CD4-positive, alpha-beta T cell (primary cell): ENCODE data around the gene MSMP. TPM values are rescaled to one million over a fixed set of nuclear protein-coding genes. Genes with fewer than 3 reads are reported as not detected.

Experiments
- ATAC-seq: fragments of 200-7000 bp; cut with Tn5 transposase; one replicate; pipeline ENCODE4 v1.10.0; 2022; ENCODE audit warnings: mild to moderate bottlenecking; ENCODE audit not compliant: poor library complexity
- CTCF ChIA-PET: fragments of 350-600 bp; sonication (Branson Sonifier 250); formaldehyde crosslinking; loops from one replicate; lab custom pipeline; 2021; ENCODE audit warnings: antibody characterized with exemption, inconsistent platforms; lab: Charles Lee
- POLR2A ChIA-PET: fragments of 350-600 bp; sonication (Branson Sonifier 250); formaldehyde crosslinking; loops from one replicate; lab custom pipeline; 2021; ENCODE audit warnings: antibody characterized with exemption, inconsistent platforms; lab: Charles Lee
- DNase-seq, 14 experiments: peaks; one replicate each; pipeline ENCODE4 v3.0.0-alpha.2; 2013 to 2020; ENCODE audit warnings: mixed read lengths in 2 of 14
- H3K27ac ChIP-seq, 2 donors: one replicate each; pipeline versions ENCODE4 v1.5.1 to v1.7.0; 2013; ENCODE audit warnings: low read length in 2 of 2, low read depth in 1 of 2, mild to moderate bottlenecking in 1 of 2
- H3K27me3 ChIP-seq, 2 experiments: 1 replicate in 1 of 2; 2 replicates in 1 of 2; pipeline versions ENCODE4 v1.6.1 to v1.7.0; 2013; ENCODE audit warnings: low read length in 2 of 2, control low read depth in 1 of 2, mild to moderate bottlenecking in 1 of 2, moderate library complexity in 1 of 2; ENCODE audit not compliant: insufficient read depth in 2 of 2, control insufficient read depth in 1 of 2
- H3K36me3 ChIP-seq: one replicate; pipeline ENCODE4 v1.6.1; 2013; ENCODE audit warnings: low read length, control low read depth; ENCODE audit not compliant: insufficient read depth
- H3K4me1 ChIP-seq: one replicate; pipeline ENCODE4 v1.6.1; 2013; ENCODE audit warnings: low read length, control low read depth; ENCODE audit not compliant: insufficient read depth
- H3K4me3 ChIP-seq: one replicate; pipeline ENCODE4 v1.5.1; 2013; ENCODE audit warnings: mild to moderate bottlenecking, low read length, moderate library complexity
- H3K9me3 ChIP-seq, 2 experiments: 1 replicate in 1 of 2; 2 replicates in 1 of 2; pipeline versions ENCODE4 v1.6.1 to v1.7.0; 2013; ENCODE audit warnings: low read length in 2 of 2, mild to moderate bottlenecking in 2 of 2, control low read depth in 1 of 2, moderate library complexity in 1 of 2; ENCODE audit not compliant: control insufficient read depth in 1 of 2, insufficient read depth in 1 of 2
- H3K27ac Mint-ChIP-seq: one replicate; pipeline ENCODE4 v1.8.0; 2020; ENCODE audit warnings: mixed read lengths
- H3K27me3 Mint-ChIP-seq: one replicate; pipeline ENCODE4 v1.8.0; 2021; ENCODE audit warnings: mixed read lengths
- H3K36me3 Mint-ChIP-seq: one replicate; pipeline ENCODE4 v1.8.0; 2021; ENCODE audit warnings: low read depth, mixed read lengths
- H3K4me1 Mint-ChIP-seq: one replicate; pipeline ENCODE4 v1.8.0; 2021; ENCODE audit warnings: low read depth, mixed read lengths
- H3K4me3 Mint-ChIP-seq: one replicate; pipeline ENCODE4 v1.8.0; 2020; ENCODE audit warnings: mild to moderate bottlenecking, mixed read lengths
- H3K9me3 Mint-ChIP-seq: one replicate; pipeline ENCODE4 v1.8.0; 2020; ENCODE audit warnings: mixed read lengths
- intact Hi-C, 2 experiments: fragments of 100-400 bp; cut with DNase I in 1 of 2; cut with micrococcal nuclease in 1 of 2; formaldehyde crosslinking; loops; one replicate each; pipeline versions ENCODE4 v1.15.1 to v1.9.0; 2023 to 2025; cut with DNase I, micrococcal nuclease
- total RNA-seq, 174 experiments: library from RNA in 2 of 174; stranded (reverse) in 2 of 174; gene quantifications; one replicate each; pipeline ENCODE4 v1.2.3 and lab custom pipeline; 2021 to 2026
- TF ChIP-seq, protein P1 (sequence below): fragments of 200-600 bp; IDR thresholded peaks from one replicate; pipeline ENCODE4 v1.8.0; 2022; ENCODE audit warnings: antibody characterized with exemption, mild to moderate bottlenecking

MSMP gene
- total RNA-seq, 2 experiments from 2014 or later = not detected

DNA sequence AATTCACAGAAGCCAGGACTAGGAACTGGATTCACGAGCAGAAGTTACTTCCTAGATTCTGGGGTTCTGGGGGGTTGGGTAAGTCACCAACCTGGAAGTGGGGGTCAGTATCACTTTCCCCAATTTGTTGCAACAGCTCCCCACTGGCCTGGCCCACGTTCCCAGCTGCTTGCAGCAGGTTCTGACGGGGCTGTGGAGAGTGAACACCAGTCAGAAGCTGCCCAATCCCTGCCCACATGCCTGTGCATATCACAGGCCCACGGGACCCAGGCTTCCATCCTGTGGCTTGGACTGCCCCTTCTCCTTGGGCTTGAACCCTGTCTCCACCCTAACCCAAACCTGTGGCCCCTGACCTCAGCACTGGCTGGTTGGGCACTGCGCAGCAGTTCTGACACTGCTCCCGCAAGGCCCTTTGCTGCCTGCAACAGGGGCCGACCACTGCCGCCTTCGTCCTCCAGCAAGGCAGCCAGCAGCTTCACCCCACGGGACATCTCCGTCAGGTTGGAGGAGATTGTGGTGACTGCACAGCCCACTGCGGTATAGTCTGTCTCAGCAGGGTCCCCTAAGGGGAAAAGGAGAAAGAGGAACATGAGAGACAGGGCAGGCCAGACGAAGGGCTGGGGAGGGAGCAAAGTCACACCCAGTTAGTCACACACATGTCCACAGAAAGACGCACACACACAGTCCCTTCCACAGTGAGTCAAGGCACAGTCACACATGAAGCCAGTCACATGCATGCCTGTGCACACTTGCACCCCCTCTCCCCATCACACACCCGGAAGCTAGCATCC lies 35.2 kb downstream of the MSMP start:
- TF ChIP-seq, protein P1, sequence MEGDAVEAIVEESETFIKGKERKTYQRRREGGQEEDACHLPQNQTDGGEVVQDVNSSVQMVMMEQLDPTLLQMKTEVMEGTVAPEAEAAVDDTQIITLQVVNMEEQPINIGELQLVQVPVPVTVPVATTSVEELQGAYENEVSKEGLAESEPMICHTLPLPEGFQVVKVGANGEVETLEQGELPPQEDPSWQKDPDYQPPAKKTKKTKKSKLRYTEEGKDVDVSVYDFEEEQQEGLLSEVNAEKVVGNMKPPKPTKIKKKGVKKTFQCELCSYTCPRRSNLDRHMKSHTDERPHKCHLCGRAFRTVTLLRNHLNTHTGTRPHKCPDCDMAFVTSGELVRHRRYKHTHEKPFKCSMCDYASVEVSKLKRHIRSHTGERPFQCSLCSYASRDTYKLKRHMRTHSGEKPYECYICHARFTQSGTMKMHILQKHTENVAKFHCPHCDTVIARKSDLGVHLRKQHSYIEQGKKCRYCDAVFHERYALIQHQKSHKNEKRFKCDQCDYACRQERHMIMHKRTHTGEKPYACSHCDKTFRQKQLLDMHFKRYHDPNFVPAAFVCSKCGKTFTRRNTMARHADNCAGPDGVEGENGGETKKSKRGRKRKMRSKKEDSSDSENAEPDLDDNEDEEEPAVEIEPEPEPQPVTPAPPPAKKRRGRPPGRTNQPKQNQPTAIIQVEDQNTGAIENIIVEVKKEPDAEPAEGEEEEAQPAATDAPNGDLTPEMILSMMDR = no peak
- CTCF ChIA-PET = no interaction called here
- Mint-ChIP-seq H3K4me1 (no peaks in the 10 kb centered on the region), H3K4me3 (no peak overlapping the region), H3K27ac (peak overlapping the region; percentile 12), H3K36me3 (peaks cover 98% of the 10 kb centered on the region), H3K9me3 (no peaks in the 10 kb centered on the region), H3K27me3 (no peaks in the 10 kb centered on the region)
- ATAC-seq = no peak
- POLR2A ChIA-PET = no interaction called here
- Histone ChIP-seq H3K9me3 (no peaks in the 10 kb centered on the region), H3K27me3 (no peaks in the 10 kb centered on the region), H3K36me3 (peaks cover 99% of the 10 kb centered on the region), H3K4me1 (no peaks in the 10 kb centered on the region), H3K4me3 (no peak overlapping the region), H3K27ac (no peak overlapping the region)
- no peak for DNase-seq
- intact Hi-C loops = no loop called here

DNA sequence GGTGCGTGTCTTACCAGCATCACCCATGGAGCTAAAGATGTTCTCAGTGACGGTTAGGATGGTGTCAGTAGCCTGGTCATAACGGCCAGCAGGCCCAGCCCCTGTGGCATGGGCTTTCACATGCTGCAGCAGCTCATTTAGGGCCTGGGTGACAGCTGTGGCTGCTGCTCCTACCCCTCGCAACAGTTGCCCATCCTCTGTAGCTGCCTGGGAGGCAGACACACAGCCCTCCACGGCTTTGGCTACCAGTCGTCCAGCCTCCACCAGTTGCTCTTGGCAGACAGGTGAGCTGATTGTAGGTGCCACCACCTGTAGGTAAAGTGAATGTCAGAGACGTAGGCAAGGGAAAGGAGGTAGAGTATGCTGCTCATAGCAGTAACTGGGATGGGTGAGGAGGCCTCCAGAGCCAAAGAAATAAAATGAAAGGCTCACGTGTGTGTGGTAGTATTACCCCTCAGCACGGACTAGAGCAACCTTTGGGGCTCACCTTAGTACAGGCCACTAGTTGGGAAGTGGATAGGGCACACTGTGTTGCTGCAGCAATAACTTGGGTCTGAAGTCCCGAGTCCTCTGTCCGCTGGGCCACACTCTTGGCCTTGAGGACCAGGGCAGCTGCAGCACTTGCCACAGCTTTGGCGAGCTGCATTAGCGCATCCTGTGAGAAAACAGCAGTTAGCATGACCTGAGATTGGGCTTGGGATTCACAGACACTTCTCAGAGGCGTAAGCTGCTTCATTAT lies 36.8 kb downstream of the MSMP start:
- H3K9me3 Mint-ChIP-seq = no peaks in the 10 kb centered on the region
- ATAC-seq = no peak
- no peak overlapping the region for H3K4me3 Mint-ChIP-seq
- DNase-seq = no peak
- no peaks in the 10 kb centered on the region for H3K4me1 Mint-ChIP-seq
- Histone ChIP-seq H3K27ac (no peak overlapping the region), H3K4me3 (no peak overlapping the region), H3K36me3 (peaks cover 97% of the 10 kb centered on the region), H3K9me3 (no peaks in the 10 kb centered on the region), H3K4me1 (no peaks in the 10 kb centered on the region), H3K27me3 (no peaks in the 10 kb centered on the region)
- ChIA-PET POLR2A (interaction anchor here (1.4 to 1.8 kb wide), 2 partner anchors 10 to 14 kb away, joined by 3 to 5 read pairs; partner anchors contain the start of gene TLN1), CTCF (interaction anchor here (1.0 to 1.2 kb wide), 2 partner anchors 11 to 21 kb away, joined by 3 to 4 read pairs; no protein-coding TSS in a partner anchor)
- intact Hi-C loops = no loop called here
- TF ChIP-seq, protein P1 = no peak
- H3K27me3 Mint-ChIP-seq = no peaks in the 10 kb centered on the region
- peaks cover 98% of the 10 kb centered on the region for H3K36me3 Mint-ChIP-seq
- no peak overlapping the region for H3K27ac Mint-ChIP-seq

DNA sequence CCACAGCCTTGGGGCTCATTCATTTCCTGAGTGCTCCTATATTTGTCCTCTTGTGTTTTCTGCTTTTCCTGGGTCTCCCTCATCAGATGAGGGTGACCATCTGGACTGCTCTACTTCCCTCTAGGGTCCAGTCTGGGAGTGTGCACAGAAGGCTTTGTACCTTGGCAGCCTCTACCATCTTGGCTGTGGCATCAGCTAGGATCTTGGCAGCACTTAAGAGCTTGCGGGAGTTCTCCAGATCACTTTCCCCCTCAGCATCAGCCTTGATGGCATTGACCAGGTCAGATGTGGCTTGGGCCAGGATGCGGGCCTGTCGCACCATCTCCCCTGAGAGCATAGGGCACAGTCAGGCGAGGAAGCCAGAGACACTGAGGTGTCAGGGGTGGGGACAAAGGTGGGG lies 37.8 kb downstream of the MSMP start:
- Mint-ChIP-seq H3K9me3 (no peaks in the 10 kb centered on the region), H3K36me3 (peaks cover 96% of the 10 kb centered on the region), H3K4me3 (no peak overlapping the region), H3K27ac (no peak overlapping the region), H3K27me3 (no peaks in the 10 kb centered on the region), H3K4me1 (no peaks in the 10 kb centered on the region)
- POLR2A ChIA-PET = interaction anchor here (1.4 to 1.8 kb wide), 2 partner anchors 11 to 15 kb away, joined by 3 to 5 read pairs; partner anchors contain the start of gene TLN1
- no peak for ATAC-seq
- DNase-seq = no peak
- H3K36me3 ChIP-seq = peaks cover 97% of the 10 kb centered on the region
- TF ChIP-seq, protein P1 = no peak
- no peaks in the 10 kb centered on the region for H3K9me3 ChIP-seq
- no peaks in the 10 kb centered on the region for H3K4me1 ChIP-seq
- intact Hi-C loops = no loop called here
- no peaks in the 10 kb centered on the region for H3K27me3 ChIP-seq
- no peak overlapping the region for H3K27ac ChIP-seq
- H3K4me3 ChIP-seq = no peak overlapping the region
- CTCF ChIA-PET = interaction anchor here (0.5 kb wide), 1 partner anchor 49 kb away, joined by 3 read pairs; no protein-coding TSS in a partner anchor
